Erythroblast (primary cell): ENCODE measurements around the gene RTN4.

ENCODE experiments used
- GATA1 ChIP-seq: IDR thresholded peaks from 2 replicates; pipeline ENCODE4 v1.6.1; 2011; ENCODE audit warnings: low read depth, mild to moderate bottlenecking, control low read depth, low read length, moderate library complexity
- POLR2A ChIP-seq: IDR thresholded peaks from 2 replicates; pipeline ENCODE4 v1.6.1; 2011; ENCODE audit warnings: mild to moderate bottlenecking, low read length

GRCh38 chr2:54949431-54949830 lies 100.8 kb downstream of the RTN4 start:
- TF ChIP-seq POLR2A (no peak), GATA1 (no peak)
